Camera-type eye (tissue), 1 donor: ENCODE data around the gene MAN1A2. TPM values are rescaled to one million over a fixed set of nuclear protein-coding genes. Genes with fewer than 3 reads are reported as not detected.

Experiments
- total RNA-seq: library from RNA; depleted of rRNA; stranded (reverse); fragments of >200 nt; gene quantifications from one replicate; pipeline ENCODE4 v1.2.3, GENCODE V29; 2014

The MAN1A2 gene
- 66.1 TPM for total RNA-seq

DNA sequence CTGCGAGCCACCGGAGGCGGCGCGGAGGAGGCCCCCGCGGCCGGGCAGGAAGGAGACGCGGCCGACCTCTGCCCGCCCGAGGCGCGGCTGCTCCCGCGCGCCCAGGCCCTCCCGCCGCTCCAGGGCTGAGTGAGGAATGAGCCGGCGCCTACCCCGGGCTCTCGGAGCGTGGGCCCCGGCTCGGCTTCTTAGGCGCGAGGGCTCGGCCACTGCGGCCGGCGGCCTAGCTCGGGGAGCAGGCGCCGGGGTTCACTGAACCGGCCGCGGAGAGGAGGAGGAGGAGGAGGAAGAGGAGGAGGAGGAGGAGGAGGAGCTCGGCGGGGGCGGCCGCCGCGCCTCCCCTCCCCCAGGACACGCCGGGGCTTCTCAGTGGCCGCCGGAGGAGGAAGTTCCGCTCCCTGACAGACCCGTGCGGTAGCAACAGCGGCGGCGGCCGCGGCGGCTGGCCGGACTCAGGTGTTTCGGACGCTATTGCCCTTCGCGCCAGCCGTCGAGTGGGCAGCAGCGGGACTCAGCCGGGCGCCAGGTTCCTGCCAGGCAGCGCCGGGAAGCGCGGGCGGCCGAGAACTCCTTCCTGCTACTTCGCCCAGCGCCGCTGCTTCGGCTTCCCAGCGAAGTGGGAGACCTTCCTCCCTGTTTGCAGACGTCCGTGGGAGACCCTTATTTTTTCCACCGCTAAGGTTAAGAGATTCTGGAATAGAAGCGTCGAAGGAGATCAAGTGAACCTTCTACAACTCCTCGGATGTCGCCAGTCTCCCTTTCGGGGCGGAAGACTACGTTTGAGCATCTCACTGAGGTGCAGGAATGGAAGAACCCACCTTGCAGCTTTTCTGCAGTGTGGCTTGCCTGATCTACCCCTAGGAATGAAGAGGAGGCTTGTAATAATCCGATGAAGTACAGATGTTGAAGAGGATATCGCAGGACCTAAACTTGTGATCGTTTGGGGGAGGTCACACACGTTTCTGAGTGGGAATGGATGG lies at the start of gene MAN1A2:
MAN1A2 (plus strand) TSS at position 404 of the 980 bp plus-strand sequence. CDS start 735 bp downstream, outside the sequence.

Other genes starting within 250 kb of the MAN1A2 start
- 8.7 TPM for gene TRIM45, start 245.7 kb upstream of the MAN1A2 start, total RNA-seq
- gene VTCN1, start 156.5 kb upstream of the MAN1A2 start, total RNA-seq, result 6.0 TPM
- gene TENT5C, start 238.6 kb downstream of the MAN1A2 start, total RNA-seq, result 29.2 TPM